ENCODE measurements around the gene AP2A1.

DNA sequence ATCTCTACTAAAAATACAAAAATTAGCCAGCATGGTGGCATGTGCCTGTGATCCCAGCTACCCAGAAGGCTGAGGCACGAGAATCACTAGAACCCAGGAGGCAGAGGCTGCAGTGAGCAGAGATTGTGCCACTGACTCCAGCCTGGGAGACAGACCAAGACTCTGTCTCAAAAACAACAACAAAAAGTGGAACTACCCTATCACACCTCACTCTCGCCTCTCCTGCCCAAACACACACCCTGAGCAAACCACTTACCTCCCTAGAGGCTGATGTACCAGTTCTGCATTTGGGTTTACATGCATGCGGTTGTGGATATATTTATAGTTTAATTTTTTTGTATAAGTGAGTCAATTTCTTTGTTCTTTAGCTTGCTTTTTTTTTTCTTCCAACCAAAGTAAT is 76.5 kb downstream of the AP2A1 start:
- TF ChIP-seq KAT7 (CRISPR knock-in tag; IDR thresholded peaks at IDR 0.05; ENCODE audit: borderline replicate concordance): no peak
- TF ChIP-seq, protein P1, sequence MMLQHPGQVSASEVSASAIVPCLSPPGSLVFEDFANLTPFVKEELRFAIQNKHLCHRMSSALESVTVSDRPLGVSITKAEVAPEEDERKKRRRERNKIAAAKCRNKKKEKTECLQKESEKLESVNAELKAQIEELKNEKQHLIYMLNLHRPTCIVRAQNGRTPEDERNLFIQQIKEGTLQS (CRISPR knock-in tag; conservative IDR thresholded peaks at IDR 0.05): no peak
- TF ChIP-seq, protein P2, sequence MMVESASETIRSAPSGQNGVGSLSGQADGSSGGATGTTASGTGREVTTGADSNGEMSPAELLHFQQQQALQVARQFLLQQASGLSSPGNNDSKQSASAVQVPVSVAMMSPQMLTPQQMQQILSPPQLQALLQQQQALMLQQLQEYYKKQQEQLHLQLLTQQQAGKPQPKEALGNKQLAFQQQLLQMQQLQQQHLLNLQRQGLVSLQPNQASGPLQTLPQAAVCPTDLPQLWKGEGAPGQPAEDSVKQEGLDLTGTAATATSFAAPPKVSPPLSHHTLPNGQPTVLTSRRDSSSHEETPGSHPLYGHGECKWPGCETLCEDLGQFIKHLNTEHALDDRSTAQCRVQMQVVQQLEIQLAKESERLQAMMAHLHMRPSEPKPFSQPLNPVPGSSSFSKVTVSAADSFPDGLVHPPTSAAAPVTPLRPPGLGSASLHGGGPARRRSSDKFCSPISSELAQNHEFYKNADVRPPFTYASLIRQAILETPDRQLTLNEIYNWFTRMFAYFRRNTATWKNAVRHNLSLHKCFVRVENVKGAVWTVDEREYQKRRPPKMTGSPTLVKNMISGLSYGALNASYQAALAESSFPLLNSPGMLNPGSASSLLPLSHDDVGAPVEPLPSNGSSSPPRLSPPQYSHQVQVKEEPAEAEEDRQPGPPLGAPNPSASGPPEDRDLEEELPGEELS (CRISPR knock-in tag; IDR thresholded peaks at IDR 0.05): no peak
